AG04450 (cell line): Measurements from ENCODE around the gene SEMA6C. TPM values are rescaled to one million over a fixed set of nuclear protein-coding genes. Genes with fewer than 3 reads are reported as not detected.

ENCODE experiments used
- CTCF ChIA-PET: fragments of 300-600, 350-600 bp; formaldehyde crosslinking; extraction: SDS; loops from one replicate; lab custom pipeline; 2022; ENCODE audit warnings: antibody characterized with exemption, inconsistent platforms; lab: Charles Lee
- POLR2A ChIA-PET: fragments of 350-600 bp; formaldehyde crosslinking; extraction: SDS; loops from one replicate; lab custom pipeline; 2021; ENCODE audit warnings: antibody characterized with exemption, inconsistent platforms; lab: Yijun Ruan, JAX
- DNase-seq: peaks from one replicate; pipeline ENCODE4 v3.0.0-alpha.2; 2011; ENCODE audit warnings: low read depth, low spot score
- H3K27ac ChIP-seq: one replicate; pipeline ENCODE4 v1.5.1; 2012; ENCODE audit warnings: low read depth, low read length, control low read depth
- H3K27me3 ChIP-seq: one replicate; pipeline ENCODE4 v1.6.0; 2012; ENCODE audit warnings: low read length; ENCODE audit not compliant: control insufficient read depth, insufficient read depth
- H3K4me3 ChIP-seq: 2 replicates; pipeline ENCODE4 v1.5.1; 2011; ENCODE audit warnings: mild to moderate bottlenecking, low read depth, low read length, control low read depth
- H3K9me3 ChIP-seq: 2 replicates; pipeline ENCODE4 v1.5.1; 2012; ENCODE audit warnings: low read length; ENCODE audit not compliant: control insufficient read depth, insufficient read depth
- CTCF ChIP-seq: IDR thresholded peaks from 2 replicates; pipeline ENCODE4 v1.5.1; 2011; ENCODE audit warnings: low read depth, low read length, control low read depth, inconsistent platforms
- polyA plus RNA-seq: library from polyadenylated mRNA; depleted of rRNA; stranded (reverse); fragments of >200 nt; gene quantifications from 2 replicates; pipeline ENCODE4 v1.2.3, GENCODE V29; 2011

Gene SEMA6C
- polyA plus RNA-seq, 1 experiment: 1.8 TPM

DNA sequence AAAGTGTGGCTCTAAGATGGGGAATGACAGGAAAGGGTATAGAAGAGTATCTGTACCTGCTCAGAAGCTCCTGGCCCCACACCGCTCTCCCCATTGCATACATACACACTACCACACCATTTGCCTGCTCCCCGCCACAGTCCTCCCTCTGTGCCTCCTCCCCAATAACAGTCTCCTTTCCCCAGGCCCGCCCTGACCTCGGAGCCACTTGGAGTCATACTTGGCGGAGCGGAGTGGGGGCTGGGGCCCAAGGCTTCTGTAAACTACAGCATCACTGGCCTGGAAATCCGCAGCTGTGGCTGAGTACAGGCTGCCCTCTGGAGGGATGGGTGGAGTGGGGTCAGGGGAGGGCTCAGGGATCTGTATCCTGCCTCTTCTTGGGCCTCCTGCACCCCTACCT, 8.6 kb downstream of the SEMA6C start:
- POLR2A ChIA-PET: interaction anchor here (0.6 kb wide), 1 partner anchor 37 kb away, joined by 3 read pairs; no protein-coding TSS in a partner anchor
- H3K4me3 ChIP-seq: no peak overlapping the region
- H3K9me3 ChIP-seq: no peaks in the 10 kb centered on the region; the same call in 1 of the 2 replicates
- H3K27me3 ChIP-seq: no peaks in the 10 kb centered on the region
- DNase-seq: no peak
- CTCF ChIA-PET: interaction anchor here (1.7 kb wide), 1 partner anchor 38 kb away, joined by 3 read pairs; no protein-coding TSS in a partner anchor
- no peak for TF ChIP-seq CTCF
- H3K27ac ChIP-seq: no peak overlapping the region

- Histone ChIP-seq H3K4me3 (no peak overlapping the region), H3K9me3 (peaks cover 5% of the 10 kb centered on the region; the same call in 1 of the 2 replicates), H3K27ac (no peak overlapping the region), H3K27me3 (peaks cover 7% of the 10 kb centered on the region)
- DNase-seq: no peak
- ChIA-PET POLR2A (interaction anchor here (1.0 kb wide), 1 partner anchor 11 kb away, joined by 3 read pairs; no protein-coding TSS in a partner anchor), CTCF (interaction anchor here (2.5 kb wide), 1 partner anchor 36 kb away, joined by 18 read pairs; no protein-coding TSS in a partner anchor)
- TF ChIP-seq CTCF: no peak
These were observed 10.7 kb downstream of the SEMA6C start for GRCh38 chr1:151135433-151136385.

- CTCF ChIA-PET: interaction anchor here (2.5 kb wide), 1 partner anchor 35 kb away, joined by 18 read pairs; no protein-coding TSS in a partner anchor
- H3K4me3 ChIP-seq: no peak overlapping the region
- peaks cover 5% of the 10 kb centered on the region; the same call in 1 of the 2 replicates for H3K9me3 ChIP-seq
- no peak for TF ChIP-seq CTCF
- H3K27me3 ChIP-seq: peaks cover 10% of the 10 kb centered on the region
- H3K27ac ChIP-seq: peak overlapping the region; percentile 21
- POLR2A ChIA-PET: interaction anchor here (1.0 kb wide), 1 partner anchor 12 kb away, joined by 3 read pairs; no protein-coding TSS in a partner anchor
- no peak for DNase-seq
These were observed 11.4 kb downstream of the SEMA6C start for GRCh38 chr1:151134991-151135390.

GRCh38 chr1:151134396-151134795, 12.0 kb downstream of the SEMA6C start:
- POLR2A ChIA-PET: interaction anchor here (1.0 kb wide), 1 partner anchor 13 kb away, joined by 3 read pairs; no protein-coding TSS in a partner anchor
- Histone ChIP-seq H3K9me3 (peaks cover 5% of the 10 kb centered on the region; the same call in 1 of the 2 replicates), H3K4me3 (no peak overlapping the region), H3K27me3 (peaks cover 10% of the 10 kb centered on the region), H3K27ac (no peak overlapping the region)
- DNase-seq: no peak
- TF ChIP-seq CTCF: no peak
- CTCF ChIA-PET: interaction anchor here (2.5 kb wide), 1 partner anchor 35 kb away, joined by 18 read pairs; no protein-coding TSS in a partner anchor
